ENCODE results near the gene MRGPRD.
"Not testable (repeated sequence)": the region's sequence is repeated elsewhere in the genome, so short reads cannot be mapped to it uniquely, and the experiment has no call there.

MRGPRD gene

GRCh38 chr11:68993546-68993945, 12.8 kb upstream of the MRGPRD start:
- DNase-seq (ENCODE audit: low spot score), result no peak

- no peak for DNase-seq (ENCODE audit: low spot score)
Measured at GRCh38 chr11:68992743-68993255, 12.0 kb upstream of the MRGPRD start.

- no peak for DNase-seq (ENCODE audit: low spot score)
Measured at GRCh38 chr11:68990995-68991780, 10.4 kb upstream of the MRGPRD start.

DNA sequence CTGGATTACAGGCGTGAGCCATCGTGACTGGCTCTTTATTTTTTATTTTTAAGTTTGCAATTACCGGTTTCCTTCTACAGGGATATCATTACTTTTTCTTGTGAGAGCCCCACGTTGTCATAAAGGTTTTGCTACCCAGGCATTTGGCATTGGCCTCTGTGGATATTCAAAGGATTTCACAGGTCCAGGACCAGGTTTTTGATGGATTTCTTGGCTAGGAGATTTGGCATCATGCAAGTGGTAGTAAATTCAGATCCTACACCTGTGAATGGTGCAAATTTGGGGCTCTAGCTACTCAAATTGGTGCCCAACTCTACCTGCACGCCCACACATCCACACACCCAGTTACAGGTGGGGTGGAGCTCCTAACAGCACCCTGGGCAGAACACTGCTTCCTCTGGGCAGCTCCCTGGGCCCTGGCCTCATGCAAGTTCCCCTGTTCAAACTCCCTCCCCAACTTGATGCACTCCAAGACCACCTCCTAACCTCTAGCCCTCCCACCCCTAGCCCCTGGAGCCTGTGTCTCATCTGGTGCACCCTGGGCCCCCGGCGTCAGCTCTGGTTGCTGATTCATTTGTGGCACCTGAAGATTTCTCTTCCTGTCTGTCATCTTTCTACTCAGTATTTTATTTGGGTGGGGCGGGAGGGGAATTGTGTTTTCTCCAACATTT, 9.3 kb upstream of the MRGPRD start:
- no peak for DNase-seq (ENCODE audit: low spot score)

DNA sequence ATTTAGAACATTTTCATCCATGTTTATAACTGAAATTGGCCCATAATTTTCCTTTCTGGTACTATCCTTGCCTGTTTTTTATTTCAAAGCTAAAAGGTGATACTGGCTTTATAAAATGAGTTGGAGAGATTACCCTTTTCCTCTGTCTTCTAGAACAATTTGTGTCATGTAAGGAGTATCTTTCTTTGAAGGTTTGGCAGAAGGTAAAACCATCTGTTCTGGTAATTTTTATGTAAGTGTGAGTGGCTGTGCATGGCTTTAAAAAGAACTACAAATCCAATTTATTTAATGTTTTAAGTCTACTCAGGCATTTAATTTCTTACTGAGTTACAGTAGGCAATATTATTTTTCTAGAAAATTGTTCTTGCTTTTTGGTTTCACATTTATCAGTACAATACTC, 7.7 kb upstream of the MRGPRD start:
- DNase-seq (ENCODE audit: low spot score), result no peak

- DNase-seq (ENCODE audit: low spot score), result no peak
Measured at GRCh38 chr11:68987211-68987610, 6.4 kb upstream of the MRGPRD start.

GRCh38 chr11:68983801-68984200, 3.0 kb upstream of the MRGPRD start:
- no peak for DNase-seq (ENCODE audit: low spot score)

DNA sequence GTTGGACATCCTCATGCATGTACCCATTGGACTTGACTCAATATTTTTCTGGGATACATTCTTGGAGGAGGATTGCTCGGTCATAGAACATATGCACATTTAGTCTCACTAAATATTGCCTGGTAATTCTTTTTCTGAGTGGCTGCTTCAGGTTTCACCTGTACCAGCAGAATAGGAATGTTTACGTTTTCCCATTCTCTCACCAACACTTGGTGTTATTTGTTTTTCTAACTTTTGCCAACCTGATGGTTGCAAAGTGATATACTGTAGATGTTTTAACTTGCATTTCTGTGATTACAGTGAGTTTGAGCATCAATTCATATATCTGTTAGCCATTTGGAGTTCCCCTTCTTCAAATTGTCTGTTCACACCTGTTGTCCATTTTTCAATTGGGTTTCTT, 1.3 kb upstream of the MRGPRD start:
- DNase-seq (ENCODE audit: low spot score), result no peak

- no peak for DNase-seq (ENCODE audit: low spot score)
Measured at GRCh38 chr11:68979931-68980775, 633 bp downstream of the MRGPRD start.

- DNase-seq (ENCODE audit: low spot score), result no peak
Measured at GRCh38 chr11:68978931-68979594, 1.7 kb downstream of the MRGPRD start.

- no peak for DNase-seq (ENCODE audit: low spot score)
Measured at GRCh38 chr11:68978626-68978930, 2.2 kb downstream of the MRGPRD start.

GRCh38 chr11:68977781-68978625, 2.8 kb downstream of the MRGPRD start:
- DNase-seq (ENCODE audit: low spot score), result no peak

- no peak for DNase-seq (ENCODE audit: low spot score)
Measured at GRCh38 chr11:68976563-68976962, 4.2 kb downstream of the MRGPRD start.

- no peak for DNase-seq (ENCODE audit: low spot score)
Measured at GRCh38 chr11:68976095-68976494, 4.7 kb downstream of the MRGPRD start.

DNA sequence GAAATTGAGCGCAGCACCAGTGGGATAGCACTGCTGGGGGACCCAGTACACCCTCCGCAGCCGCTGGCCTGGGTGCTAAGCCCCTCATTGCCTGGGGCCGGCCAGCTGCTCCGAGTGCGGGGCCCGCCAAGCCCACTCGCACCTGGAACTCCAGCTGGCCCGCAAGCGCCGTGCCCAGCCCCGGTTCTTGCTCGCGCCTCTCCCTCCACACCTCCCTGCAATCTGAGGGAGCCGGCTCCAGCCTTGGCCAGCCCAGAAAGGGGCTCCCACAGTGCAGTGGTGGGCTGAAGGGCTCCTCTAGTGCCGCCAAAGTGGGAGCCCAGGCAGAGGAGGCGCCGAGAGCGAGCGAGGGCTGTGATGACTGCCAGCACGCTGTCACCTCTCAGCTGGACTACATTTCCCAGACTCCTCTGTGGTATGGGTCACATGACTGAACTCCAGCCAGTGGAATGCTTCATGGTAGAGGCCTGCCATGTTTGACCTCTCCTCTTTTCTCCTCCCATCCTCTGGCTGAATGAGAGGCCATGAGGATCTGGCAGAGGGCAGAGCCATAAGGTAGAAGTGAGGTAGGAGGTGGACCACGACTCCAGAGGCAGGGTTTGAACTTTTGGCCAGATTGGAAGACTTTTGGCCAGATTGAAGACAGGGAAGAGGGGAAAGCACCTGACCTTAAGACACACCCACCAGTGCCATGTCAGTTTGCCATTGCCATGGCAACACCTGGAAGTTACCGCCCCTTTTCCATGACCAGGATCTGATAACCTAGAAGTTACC, 6.2 kb downstream of the MRGPRD start:
- DNase-seq (ENCODE audit: low spot score), result no peak

GRCh38 chr11:68973706-68974105, 7.1 kb downstream of the MRGPRD start:
- DNase-seq (ENCODE audit: low spot score), result not testable (repeated sequence)

- DNase-seq (ENCODE audit: low spot score), result no peak
Measured at GRCh38 chr11:68973219-68973618, 7.6 kb downstream of the MRGPRD start.

GRCh38 chr11:68970921-68971636, 9.7 kb downstream of the MRGPRD start:
- no peak for DNase-seq (ENCODE audit: low spot score)

- no peak for DNase-seq (ENCODE audit: low spot score)
Measured at GRCh38 chr11:68969386-68969785, 11.4 kb downstream of the MRGPRD start.

Measured in germinal center (tissue), 1 donor.